GM23248 (cell line): ENCODE data around the gene CEP89.
"Not testable (repeated sequence)": the region's sequence is repeated elsewhere in the genome, so short reads cannot be mapped to it uniquely, and the experiment has no call there.

Experiments used
- EZH2 ChIP-seq: fragments of 200-600 bp; sonication (generic); IDR thresholded peaks from 2 replicates; pipeline ENCODE4 v1.6.1; 2018; ENCODE audit warnings: antibody characterized with exemption, mild to moderate bottlenecking; ENCODE audit not compliant: insufficient read depth, poor library complexity, severe bottlenecking
- EZH2phosphoT487 ChIP-seq: fragments of 200-600 bp; sonication (generic); IDR thresholded peaks from 2 replicates; pipeline ENCODE4 v1.6.1; 2018; ENCODE audit warnings: antibody characterized with exemption, moderate library complexity, mild to moderate bottlenecking, low read depth; ENCODE audit not compliant: insufficient read depth

- not testable (repeated sequence) for TF ChIP-seq EZH2, EZH2phosphoT487
These were observed 138.4 kb downstream of the CEP89 start for GRCh38 chr19:32833388-32833787.
